Measurements from ENCODE around the gene SNAPC2. TPM values are rescaled to one million over a fixed set of nuclear protein-coding genes. Genes with fewer than 3 reads are reported as not detected.

SNAPC2 gene
- total RNA-seq, 4 donors from 2014 or later = 9.3 to 14.0 (median 11.5) TPM

DNA sequence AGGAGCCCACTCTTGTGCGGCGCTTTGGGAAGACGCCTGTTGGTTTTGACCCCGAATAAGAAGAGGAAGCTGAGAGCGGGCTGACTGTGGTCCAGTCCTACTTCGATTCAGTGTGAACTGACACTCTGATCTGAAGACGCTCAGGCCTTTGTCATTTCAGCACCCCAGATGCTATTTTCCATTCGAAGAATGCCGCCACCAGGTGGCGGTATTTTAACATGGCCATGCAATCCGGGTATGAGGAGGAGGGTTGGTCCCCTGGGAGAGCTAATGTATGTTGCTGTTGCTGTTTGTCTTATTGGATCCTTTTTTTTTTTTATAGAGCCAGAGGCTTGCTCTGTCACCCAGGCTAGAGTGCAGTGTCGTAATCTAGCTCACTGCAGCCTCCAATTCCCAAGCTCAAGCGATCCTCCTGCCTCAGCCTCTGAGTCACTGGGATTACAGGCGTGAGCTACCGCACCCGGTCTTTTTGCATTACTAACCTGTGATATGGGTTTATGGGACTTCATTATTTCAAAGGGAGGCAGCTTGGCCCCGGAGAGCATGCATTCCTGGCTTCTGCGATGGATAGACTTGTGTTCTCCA, 24.1 kb downstream of the SNAPC2 start:
- 28 to 30% methylated on average over 18 of the region's 18 CpGs for WGBS, 2 donors
- peak; percentile 85 to 88 for DNase-seq
- H3K4me1 ChIP-seq = peaks cover 17 to 32% of the 10 kb centered on the region in 2 donors
- peak overlapping the region in 2 of 3 donors; percentile 34 to 58 for H3K27ac ChIP-seq
- intact Hi-C loops (cut with DNase I) = no loop called here
- no peaks in the 10 kb centered on the region for H3K9me3 ChIP-seq
- no peaks in the 10 kb centered on the region for H3K27me3 ChIP-seq
- H3K4me3 ChIP-seq (replicated peaks in 1 of 3) = peak overlapping the region in 1 of 3 donors; percentile 30
- TF ChIP-seq, protein P1, sequence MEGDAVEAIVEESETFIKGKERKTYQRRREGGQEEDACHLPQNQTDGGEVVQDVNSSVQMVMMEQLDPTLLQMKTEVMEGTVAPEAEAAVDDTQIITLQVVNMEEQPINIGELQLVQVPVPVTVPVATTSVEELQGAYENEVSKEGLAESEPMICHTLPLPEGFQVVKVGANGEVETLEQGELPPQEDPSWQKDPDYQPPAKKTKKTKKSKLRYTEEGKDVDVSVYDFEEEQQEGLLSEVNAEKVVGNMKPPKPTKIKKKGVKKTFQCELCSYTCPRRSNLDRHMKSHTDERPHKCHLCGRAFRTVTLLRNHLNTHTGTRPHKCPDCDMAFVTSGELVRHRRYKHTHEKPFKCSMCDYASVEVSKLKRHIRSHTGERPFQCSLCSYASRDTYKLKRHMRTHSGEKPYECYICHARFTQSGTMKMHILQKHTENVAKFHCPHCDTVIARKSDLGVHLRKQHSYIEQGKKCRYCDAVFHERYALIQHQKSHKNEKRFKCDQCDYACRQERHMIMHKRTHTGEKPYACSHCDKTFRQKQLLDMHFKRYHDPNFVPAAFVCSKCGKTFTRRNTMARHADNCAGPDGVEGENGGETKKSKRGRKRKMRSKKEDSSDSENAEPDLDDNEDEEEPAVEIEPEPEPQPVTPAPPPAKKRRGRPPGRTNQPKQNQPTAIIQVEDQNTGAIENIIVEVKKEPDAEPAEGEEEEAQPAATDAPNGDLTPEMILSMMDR (IDR thresholded peaks at IDR 0.05) = peak; percentile 70 to 92 (median 78)
- TF ChIP-seq POLR2A (IDR thresholded peaks at IDR 0.05) = no peak
- H3K36me3 ChIP-seq = peaks cover 9 to 11% of the 10 kb centered on the region in 2 donors

- Histone ChIP-seq H3K4me3 (replicated peaks in 1 of 3) (no peak overlapping the region), H3K27ac (no peak overlapping the region), H3K36me3 (no peaks in the 10 kb centered on the region), H3K9me3 (no peaks in the 10 kb centered on the region), H3K4me1 (no peaks in the 10 kb centered on the region), H3K27me3 (no peaks in the 10 kb centered on the region)
- TF ChIP-seq POLR2A (IDR thresholded peaks at IDR 0.05) = no peak
- TF ChIP-seq, protein P1 (IDR thresholded peaks at IDR 0.05) = no peak
- intact Hi-C loops (cut with DNase I) = loop anchor here (5.0 kb wide), 2 partner anchors 54 to 304 kb away; no protein-coding TSS in a partner anchor
- no peak for DNase-seq
- 92 to 95% methylated on average over 4 of the region's 4 CpGs for WGBS, 2 donors
Measured at GRCh38 chr19:7947939-7948338, 27.8 kb downstream of the SNAPC2 start.

DNA sequence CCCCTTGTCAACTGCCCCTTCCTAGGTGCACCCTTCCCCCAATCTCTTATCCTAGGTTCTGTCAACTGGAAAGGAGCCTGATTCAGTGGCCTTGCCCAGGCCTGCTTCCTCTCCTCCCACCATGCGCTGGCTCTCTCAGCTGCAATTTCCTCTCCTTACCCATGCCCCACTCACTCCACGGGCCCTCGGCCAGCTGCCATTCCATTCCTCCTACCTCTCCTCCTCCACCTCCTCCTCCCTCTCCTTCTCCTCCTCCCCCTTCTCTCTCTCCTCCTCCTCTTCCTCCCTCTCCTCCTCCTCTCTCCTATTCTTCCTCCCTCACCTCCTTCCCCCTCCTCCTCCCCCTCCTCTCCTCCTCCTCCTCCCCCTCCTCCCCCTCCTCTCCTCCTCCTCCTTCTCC, 32.9 kb downstream of the SNAPC2 start:
- TF ChIP-seq POLR2A (IDR thresholded peaks at IDR 0.05) = no peak
- TF ChIP-seq, protein P1 (IDR thresholded peaks at IDR 0.05) = no peak
- H3K36me3 ChIP-seq = no peaks in the 10 kb centered on the region
- H3K4me3 ChIP-seq (replicated peaks in 1 of 3) = no peak overlapping the region
- H3K4me1 ChIP-seq = no peaks in the 10 kb centered on the region
- no peaks in the 10 kb centered on the region for H3K9me3 ChIP-seq
- peak; percentile 31 to 39 for DNase-seq
- H3K27me3 ChIP-seq = no peaks in the 10 kb centered on the region
- 24 to 31% methylated on average over 3 of the region's 3 CpGs for WGBS, 2 donors
- no peak overlapping the region for H3K27ac ChIP-seq
- intact Hi-C loops (cut with DNase I) = no loop called here

- no peak for DNase-seq
- H3K27me3 ChIP-seq = no peaks in the 10 kb centered on the region
- H3K9me3 ChIP-seq = no peaks in the 10 kb centered on the region
- intact Hi-C loops (cut with DNase I) = no loop called here
- WGBS, 2 donors = 74% methylated on average over 7 of the region's 7 CpGs
- TF ChIP-seq, protein P1 (IDR thresholded peaks at IDR 0.05) = no peak
- TF ChIP-seq POLR2A (IDR thresholded peaks at IDR 0.05) = no peak
- H3K4me1 ChIP-seq = no peaks in the 10 kb centered on the region
- no peak overlapping the region for H3K27ac ChIP-seq
- no peak overlapping the region for H3K4me3 ChIP-seq (replicated peaks in 1 of 3)
- H3K36me3 ChIP-seq = no peaks in the 10 kb centered on the region
Measured at GRCh38 chr19:7953576-7953975, 33.4 kb downstream of the SNAPC2 start.

GRCh38 chr19:7955696-7956095, 35.6 kb downstream of the SNAPC2 start:
- intact Hi-C loops (cut with DNase I) = no loop called here
- WGBS, 2 donors = 82 to 89% methylated on average over 10 to 11 of the region's 11 CpGs
- Histone ChIP-seq H3K36me3 (no peaks in the 10 kb centered on the region), H3K27me3 (no peaks in the 10 kb centered on the region), H3K27ac (no peak overlapping the region), H3K9me3 (no peaks in the 10 kb centered on the region), H3K4me3 (replicated peaks in 1 of 3) (no peak overlapping the region), H3K4me1 (no peaks in the 10 kb centered on the region)
- TF ChIP-seq, protein P1 (IDR thresholded peaks at IDR 0.05) = no peak
- no peak for TF ChIP-seq POLR2A (IDR thresholded peaks at IDR 0.05)
- DNase-seq = no peak

Measured in thyroid gland (tissue), 4 donors.